GM23338 (cell line): ENCODE results near the gene CHD9. TPM values are rescaled to one million over a fixed set of nuclear protein-coding genes. Genes with fewer than 3 reads are reported as not detected.
A peak's percentile ranks its signal among the peaks of the same experiment; 100 is the strongest.

Experiments
- ATAC-seq: fragments of 200-7000 bp; cut with Tn5 transposase; 3 replicates; pipeline ENCODE4 v1.9.1; 2020
- DNase-seq: peaks from one replicate; pipeline ENCODE4 v3.0.0-alpha.2; 2015; ENCODE audit warnings: low spot score
- H2AFZ ChIP-seq: fragments of 200-600 bp; sonication (generic); 2 replicates; pipeline ENCODE4 v1.8.0; 2016; ENCODE audit warnings: antibody characterized with exemption, mild to moderate bottlenecking, moderate library complexity
- H3F3A ChIP-seq: fragments of 200-600 bp; sonication (generic); replicated peaks from 2 replicates; pipeline ENCODE4 v1.8.0; 2017; ENCODE audit warnings: antibody characterized with exemption, mixed run types, low read depth
- H3K27ac ChIP-seq: fragments of 200-600 bp; sonication (generic); 2 replicates; pipeline ENCODE4 v1.6.1; 2016; ENCODE audit warnings: low read depth
- H3K27me3 ChIP-seq: fragments of 200-600 bp; sonication (generic); 2 replicates; pipeline ENCODE4 v1.8.0; 2016; ENCODE audit warnings: mild to moderate bottlenecking, mixed run types, moderate library complexity; ENCODE audit not compliant: insufficient read depth
- H3K36me3 ChIP-seq: fragments of 200-600 bp; sonication (generic); 2 replicates; pipeline ENCODE4 v1.8.0; 2016; ENCODE audit warnings: mild to moderate bottlenecking; ENCODE audit not compliant: insufficient read depth
- H3K4me1 ChIP-seq: fragments of 200-600 bp; sonication (generic); 2 replicates; pipeline ENCODE4 v1.8.0; 2016; ENCODE audit warnings: mild to moderate bottlenecking, moderate library complexity; ENCODE audit not compliant: insufficient read depth
- H3K4me2 ChIP-seq: fragments of 200-600 bp; sonication (generic); 2 replicates; pipeline ENCODE4 v1.7.1; 2017; ENCODE audit warnings: mixed run types
- H3K4me3 ChIP-seq: fragments of 200-600 bp; sonication (generic); 2 replicates; pipeline ENCODE4 v1.6.1; 2016; ENCODE audit warnings: mixed run types
- H3K79me2 ChIP-seq: fragments of 200-600 bp; sonication (generic); replicated peaks from 2 replicates; pipeline ENCODE4 v1.8.0; 2017; ENCODE audit warnings: mild to moderate bottlenecking; ENCODE audit not compliant: insufficient read depth
- H3K9me2 ChIP-seq: fragments of 200-600 bp; sonication (generic); 2 replicates; pipeline ENCODE4 v1.8.0; 2017; ENCODE audit not compliant: insufficient read depth
- H4K20me1 ChIP-seq: fragments of 200-600 bp; sonication (generic); replicated peaks from 2 replicates; pipeline ENCODE4 v1.8.0; 2017; ENCODE audit warnings: mild to moderate bottlenecking; ENCODE audit not compliant: insufficient read depth
- H3K27ac Mint-ChIP-seq: 2 replicates; pipeline ENCODE4 v1.8.0; 2020; ENCODE audit warnings: inconsistent platforms, mild to moderate bottlenecking, moderate library complexity, mixed read lengths
- H3K27me3 Mint-ChIP-seq: 3 replicates; pipeline ENCODE4 v1.8.0; 2022; ENCODE audit warnings: low read depth, mild to moderate bottlenecking, moderate library complexity, mixed read lengths, inconsistent platforms; ENCODE audit not compliant: insufficient read depth, poor library complexity
- H3K36me3 Mint-ChIP-seq: 3 replicates; pipeline ENCODE4 v1.8.0; 2021; ENCODE audit warnings: low read depth, mild to moderate bottlenecking, inconsistent platforms, moderate library complexity, mixed read lengths
- H3K4me1 Mint-ChIP-seq: 3 replicates; pipeline ENCODE4 v1.8.0; 2020; ENCODE audit warnings: mild to moderate bottlenecking, inconsistent platforms, mixed read lengths
- H3K4me3 Mint-ChIP-seq: 3 replicates; pipeline ENCODE4 v1.8.0; 2021; ENCODE audit warnings: moderate library complexity, mild to moderate bottlenecking, inconsistent platforms, mixed read lengths
- H3K9me3 Mint-ChIP-seq: 3 replicates; pipeline ENCODE4 v1.8.0; 2020; ENCODE audit warnings: moderate library complexity, mild to moderate bottlenecking, inconsistent platforms, mixed read lengths
- CTCF ChIP-seq, 2 experiments: fragments of 200-600 bp in 1 of 2; sonication (generic) in 1 of 2; conservative IDR thresholded peaks; 2 replicates each; pipeline versions ENCODE4 v1.5.1 to v1.6.1; 2016 to 2017; ENCODE audit warnings: antibody characterized with exemption in 2 of 2, low read depth in 2 of 2, mild to moderate bottlenecking in 2 of 2, moderate library complexity in 1 of 2
- ETS1 ChIP-seq: IDR thresholded peaks from 2 replicates; pipeline ENCODE4 v1.6.1; 2016; ENCODE audit warnings: antibody characterized with exemption
- EZH2 ChIP-seq: fragments of 200-600 bp; sonication (generic); IDR thresholded peaks from one replicate; pipeline ENCODE4 v1.8.0; 2017; ENCODE audit warnings: antibody characterized with exemption, mild to moderate bottlenecking, low read depth; ENCODE audit not compliant: unreplicated experiment
- EZH2phosphoT487 ChIP-seq: fragments of 200-600 bp; sonication (generic); IDR thresholded peaks from one replicate; pipeline ENCODE4 v1.8.1; 2018; ENCODE audit warnings: antibody characterized with exemption; ENCODE audit not compliant: unreplicated experiment
- JUNB ChIP-seq: IDR thresholded peaks from one replicate; pipeline ENCODE4 v1.6.1; 2016; ENCODE audit warnings: antibody characterized with exemption; ENCODE audit not compliant: unreplicated experiment
- NANOG ChIP-seq: IDR thresholded peaks from 2 replicates; pipeline ENCODE4 v1.6.1; 2016; ENCODE audit warnings: antibody characterized with exemption, borderline replicate concordance
- POLR2AphosphoS5 ChIP-seq: IDR thresholded peaks from 2 replicates; pipeline ENCODE4 v1.6.1; 2016; ENCODE audit warnings: antibody characterized with exemption, low read depth
- REST ChIP-seq: IDR thresholded peaks from one replicate; pipeline ENCODE4 v1.6.1; 2018; ENCODE audit warnings: antibody characterized with exemption; ENCODE audit not compliant: unreplicated experiment
- STAT1 ChIP-seq: IDR thresholded peaks from one replicate; pipeline ENCODE4 v1.6.1; 2016; ENCODE audit warnings: antibody characterized with exemption; ENCODE audit not compliant: unreplicated experiment
- ZNF462 ChIP-seq: fragments of 250-450 bp; sonication (Bioruptor Pico); IDR thresholded peaks from 2 replicates; pipeline ENCODE4 v1.5.0; 2020; ENCODE audit warnings: mild to moderate bottlenecking, moderate library complexity
- polyA plus RNA-seq: library from polyadenylated mRNA; unstranded; fragments of >200 nt; fragmentation: Nextera tagmentation; extraction: Ambion mirVana; gene quantifications from 2 replicates; pipeline ENCODE4 v1.2.1, GENCODE V29; 2016
- total RNA-seq: library from RNA; depleted of rRNA; stranded (reverse); fragments of >200 nt; shearing (Covaris generic); gene quantifications from 2 replicates; pipeline ENCODE4 v1.2.3, GENCODE V29; 2014

CHD9 gene
- total and polyA plus RNA-seq, 2 experiments from 2014 or later: 18.8 to 46.6 TPM

- Histone ChIP-seq H3K9me2 (no peaks in the 10 kb centered on the region), H3K27ac (no peak overlapping the region; the same call in 1 of the 2 replicates), H3K4me2 (no peak overlapping the region), H3K27me3 (no peaks in the 10 kb centered on the region), H3K79me2 (peaks cover 27% of the 10 kb centered on the region), H3K4me1 (no peaks in the 10 kb centered on the region), H2AFZ (no peak overlapping the region), H3F3A (no peaks in the 10 kb centered on the region), H3K4me3 (no peak overlapping the region), H3K36me3 (peaks cover 4% of the 10 kb centered on the region; the same call in 1 of the 2 replicates), H4K20me1 (no peaks in the 10 kb centered on the region)
- H3K4me3 Mint-ChIP-seq: no peak overlapping the region
- ATAC-seq: no peak
- no peaks in the 10 kb centered on the region for H3K27me3 Mint-ChIP-seq
- H3K36me3 Mint-ChIP-seq: peaks cover 6% of the 10 kb centered on the region; the same call in 2 of the 3 replicates
- no peak for TF ChIP-seq EZH2
- TF ChIP-seq NANOG: no peak
- H3K9me3 Mint-ChIP-seq: no peaks in the 10 kb centered on the region
- H3K27ac Mint-ChIP-seq: no peak overlapping the region
- DNase-seq: no peak
- peaks cover 12% of the 10 kb centered on the region for H3K4me1 Mint-ChIP-seq
These were observed 98.3 kb downstream of the CHD9 start for GRCh38 chr16:53153130-53153529.

- peaks cover 15% of the 10 kb centered on the region for H3K79me2 ChIP-seq
- peak; percentile 56; the same call in 2 of the 3 replicates for ATAC-seq
- peaks cover 6% of the 10 kb centered on the region; the same call in 2 of the 3 replicates for H3K36me3 Mint-ChIP-seq
- H3K4me2 ChIP-seq: no peak overlapping the region
- no peak overlapping the region for H2AFZ ChIP-seq
- no peak overlapping the region for H3K27ac Mint-ChIP-seq
- peaks cover 12% of the 10 kb centered on the region for H3K4me1 Mint-ChIP-seq
- H3K27me3 ChIP-seq: no peaks in the 10 kb centered on the region
- no peaks in the 10 kb centered on the region for H3K9me2 ChIP-seq
- H3K36me3 ChIP-seq: peaks cover 4% of the 10 kb centered on the region; the same call in 1 of the 2 replicates
- no peak overlapping the region for H3K27ac ChIP-seq
- H3K4me3 ChIP-seq: no peak overlapping the region
- peak; percentile 14 for DNase-seq
- H3K27me3 Mint-ChIP-seq: no peaks in the 10 kb centered on the region
- H3K9me3 Mint-ChIP-seq: no peaks in the 10 kb centered on the region
- no peaks in the 10 kb centered on the region for H4K20me1 ChIP-seq
- no peaks in the 10 kb centered on the region for H3F3A ChIP-seq
- no peak overlapping the region for H3K4me3 Mint-ChIP-seq
- no peaks in the 10 kb centered on the region for H3K4me1 ChIP-seq
- no peak for TF ChIP-seq CTCF (conservative IDR thresholded peaks at IDR 0.05; ENCODE audit: low read depth in 2 of 2)
- no peak for TF ChIP-seq REST
- no peak for TF ChIP-seq POLR2AphosphoS5
- no peak for TF ChIP-seq STAT1
- no peak for TF ChIP-seq ZNF462 (CRISPR knock-in tag)
- no peak for TF ChIP-seq JUNB
- TF ChIP-seq ETS1: no peak
- no peak for TF ChIP-seq EZH2phosphoT487
- no peak for TF ChIP-seq NANOG
These were observed 99.7 kb downstream of the CHD9 start for GRCh38 chr16:53154513-53154912.
